ENCODE measurements around the gene POLE3. TPM values are rescaled to one million over a fixed set of nuclear protein-coding genes. Genes with fewer than 3 reads are reported as not detected.
A peak's percentile ranks its signal among the peaks of the same experiment; 100 is the strongest.

POLE3 gene
- total and polyA plus RNA-seq, 9 of the 15 experiments (the other 6 are each of a cell fraction or from before 2014, with no cell fraction given) = 52.6 to 179 (median 110) TPM

- TF ChIP-seq SMAD4 (CRISPR knock-in tag; conservative IDR thresholded peaks at IDR 0.05) = peak; percentile 98
- no peak for TF ChIP-seq ZNF282 (CRISPR knock-in tag; IDR thresholded peaks at IDR 0.05)
- TF ChIP-seq LCOR (CRISPR knock-in tag; IDR thresholded peaks at IDR 0.05) = peak; percentile 51; the same call in 1 of the 2 replicates
- TF ChIP-seq FOXM1 (IDR thresholded peaks at IDR 0.05; ENCODE audit: low read depth) = peak; percentile 93
- no peak for TF ChIP-seq FOXM1 (CRISPR knock-in tag; IDR thresholded peaks at IDR 0.05; ENCODE audit: low read depth)
- peak; percentile 97 for TF ChIP-seq HDAC2 (IDR thresholded peaks at IDR 0.05)
- peak; percentile 86 for TF ChIP-seq GATA2 (CRISPR knock-in tag; IDR thresholded peaks at IDR 0.05)
- TF ChIP-seq CREB1 (IDR thresholded peaks at IDR 0.05) = peak; percentile 55; the same call in 1 of the 2 replicates
- peak; percentile 54; the same call in 1 of the 2 replicates for TF ChIP-seq CREB1 (CRISPR knock-in tag; IDR thresholded peaks at IDR 0.05)
- TF ChIP-seq RB1 (IDR thresholded peaks at IDR 0.05; ENCODE audit: low read depth) = peak; percentile 32; the same call in 1 of the 2 replicates
- peak; percentile 95 for TF ChIP-seq CBFA2T2 (conservative IDR thresholded peaks at IDR 0.05)
- TF ChIP-seq HEY1 (CRISPR knock-in tag; IDR thresholded peaks at IDR 0.05; ENCODE audit: borderline replicate concordance) = no peak
- no peak for TF ChIP-seq SUPT5H (IDR thresholded peaks at IDR 0.05)
- TF ChIP-seq SMC3 (conservative IDR thresholded peaks at IDR 0.05; ENCODE audit: insufficient read depth, low read depth, low read length) = no peak
- peak; percentile 84 for TF ChIP-seq NFIC (IDR thresholded peaks at IDR 0.05)
- no peak for TF ChIP-seq CBX2 (IDR thresholded peaks at IDR 0.05; ENCODE audit: insufficient read depth, low read length, poor library complexity, severe bottlenecking)
- peak; percentile 74 for TF ChIP-seq SMAD1 (IDR thresholded peaks at IDR 0.05; ENCODE audit: low read depth, low read length, partially characterized antibody)
- no peak for TF ChIP-seq NR4A1 (CRISPR knock-in tag; IDR thresholded peaks at IDR 0.05)
- TF ChIP-seq NR4A1 (tag; IDR thresholded peaks at IDR 0.05) = peak; percentile 67
- TF ChIP-seq SMARCC2 (IDR thresholded peaks at IDR 0.05; ENCODE audit: low read depth) = peak; percentile 79
- peak; percentile 98 for TF ChIP-seq CBFA2T3 (IDR thresholded peaks at IDR 0.05)
- TF ChIP-seq CHAMP1 (IDR thresholded peaks at IDR 0.05) = peak; percentile 84; the same call in 1 of the 2 replicates
- peak in 1 of 3 experiments; percentile 81; a peak in 2 of 6 replicates for TF ChIP-seq ZBTB11 (CRISPR knock-in tag; IDR thresholded peaks at IDR 0.05)
- TF ChIP-seq ZC3H4 (CRISPR knock-in tag; IDR thresholded peaks at IDR 0.05; ENCODE audit: borderline replicate concordance) = no peak
Observed at GRCh38 chr9:113368982-113369854, 41.3 kb downstream of the POLE3 start (continued).
